SK-N-SH treated with all-trans-retinoic acid at 6 μM for 48 hours (cell line): ENCODE measurements around the gene ARHGAP9.

Source experiments
- ATAC-seq: fragments of 200-7000 bp; cut with Tn5 transposase; 3 replicates; pipeline ENCODE4 v1.9.1; 2020; ENCODE audit warnings: mild to moderate bottlenecking, moderate library complexity
- ARNTL ChIP-seq: fragments of 450-650 bp; formaldehyde crosslinking; IDR thresholded peaks from 2 replicates; pipeline ENCODE4 v1.5.0; 2020; ENCODE audit warnings: low read depth, mild to moderate bottlenecking, moderate library complexity, borderline replicate concordance
- BACH2 ChIP-seq: fragments of 250-450 bp; sonication (Bioruptor Pico); IDR thresholded peaks from 2 replicates; pipeline ENCODE4 v1.9.0; 2021; ENCODE audit warnings: mild to moderate bottlenecking, borderline replicate concordance
- CREB5 ChIP-seq: fragments of 250-450 bp; sonication (Bioruptor Pico); IDR thresholded peaks from 2 replicates; pipeline ENCODE4 v1.5.1; 2020; ENCODE audit warnings: low read depth, mild to moderate bottlenecking, moderate library complexity
- CSDC2 ChIP-seq: fragments of 250-450 bp; sonication (Bioruptor Pico); IDR thresholded peaks from 2 replicates; pipeline ENCODE4 v1.5.0; 2020; ENCODE audit warnings: mild to moderate bottlenecking, moderate library complexity
- ESRRG ChIP-seq: fragments of 250-450 bp; sonication (Bioruptor Pico); IDR thresholded peaks from 2 replicates; pipeline ENCODE4 v1.6.1; 2021; ENCODE audit warnings: mild to moderate bottlenecking
- GLIS3 ChIP-seq: fragments of 250-450 bp; sonication (Bioruptor Pico); IDR thresholded peaks from 2 replicates; pipeline ENCODE4 v1.5.0; 2020; ENCODE audit warnings: mild to moderate bottlenecking, moderate library complexity
- ISL1 ChIP-seq: fragments of 250-450 bp; sonication (Bioruptor Pico); IDR thresholded peaks from 2 replicates; pipeline ENCODE4 v2.1.2; 2022; ENCODE audit warnings: mild to moderate bottlenecking, moderate library complexity
- OSR1 ChIP-seq: fragments of 250-450 bp; sonication (Bioruptor Pico); IDR thresholded peaks from 2 replicates; pipeline ENCODE4 v1.8.0; 2022; ENCODE audit warnings: moderate library complexity, mild to moderate bottlenecking, inconsistent platforms
- PATZ1 ChIP-seq: fragments of 250-450 bp; sonication (Bioruptor Pico); IDR thresholded peaks from 2 replicates; pipeline ENCODE4 v1.8.0; 2020; ENCODE audit warnings: mild to moderate bottlenecking, moderate library complexity, borderline replicate concordance
- POU6F1 ChIP-seq: fragments of 250-450 bp; sonication (Bioruptor Pico); IDR thresholded peaks from 2 replicates; pipeline ENCODE4 v1.8.0; 2021; ENCODE audit warnings: low read depth, mild to moderate bottlenecking, moderate library complexity, borderline replicate concordance
- PPARA ChIP-seq: fragments of 250-450 bp; sonication (Bioruptor Pico); IDR thresholded peaks from 2 replicates; pipeline ENCODE4 v1.5.0; 2020; ENCODE audit warnings: mild to moderate bottlenecking, borderline replicate concordance
- RARB ChIP-seq: fragments of 250-450 bp; sonication (Bioruptor Pico); IDR thresholded peaks from 2 replicates; pipeline ENCODE4 v1.8.0; 2021; ENCODE audit warnings: mild to moderate bottlenecking, moderate library complexity
- SNAI2 ChIP-seq: fragments of 250-450 bp; sonication (Bioruptor Pico); IDR thresholded peaks from 2 replicates; pipeline ENCODE4 v1.5.0; 2020; ENCODE audit warnings: mild to moderate bottlenecking, moderate library complexity
- TCF4 ChIP-seq: fragments of 250-450 bp; sonication (Bioruptor Pico); IDR thresholded peaks from 2 replicates; pipeline ENCODE4 v1.8.0; 2021; ENCODE audit warnings: mild to moderate bottlenecking, moderate library complexity, borderline replicate concordance
- TOX ChIP-seq: fragments of 250-450 bp; sonication (Bioruptor Pico); IDR thresholded peaks from 2 replicates; pipeline ENCODE4 v1.8.0; 2021; ENCODE audit warnings: mild to moderate bottlenecking, moderate library complexity, borderline replicate concordance
- TSHZ2 ChIP-seq: fragments of 250-450 bp; sonication (Bioruptor Pico); IDR thresholded peaks from 2 replicates; pipeline ENCODE4 v1.5.0; 2020; ENCODE audit warnings: mild to moderate bottlenecking, moderate library complexity
- ZC3H10 ChIP-seq: fragments of 250-450 bp; sonication (Bioruptor Pico); IDR thresholded peaks from 2 replicates; pipeline ENCODE4 v1.5.1; 2021; ENCODE audit warnings: mild to moderate bottlenecking, moderate library complexity
- ZFP3 ChIP-seq: fragments of 250-450 bp; sonication (Bioruptor Pico); IDR thresholded peaks from 2 replicates; pipeline ENCODE4 v1.5.0; 2020; ENCODE audit warnings: mild to moderate bottlenecking, moderate library complexity
- ZFP30 ChIP-seq: fragments of 450-650 bp; formaldehyde crosslinking; IDR thresholded peaks from 2 replicates; pipeline ENCODE4 v1.5.0; 2022; ENCODE audit warnings: mild to moderate bottlenecking, moderate library complexity
- ZNF565 ChIP-seq: fragments of 450-650 bp; formaldehyde crosslinking; conservative IDR thresholded peaks from 2 replicates; pipeline ENCODE4 v1.5.0; 2020; ENCODE audit warnings: low read depth, mild to moderate bottlenecking, moderate library complexity
- ZNF8 ChIP-seq: fragments of 450-650 bp; formaldehyde crosslinking; IDR thresholded peaks from 2 replicates; pipeline ENCODE4 v1.5.0; 2020; ENCODE audit warnings: mild to moderate bottlenecking, moderate library complexity

ARHGAP9 gene

GRCh38 chr12:57526477-57527126 is 46.9 kb upstream of the ARHGAP9 start:
- TF ChIP-seq ARNTL (CRISPR knock-in tag) (no peak), CSDC2 (no peak), TOX (CRISPR knock-in tag) (no peak), SNAI2 (CRISPR knock-in tag) (no peak), POU6F1 (no peak), RARB (CRISPR knock-in tag) (no peak), CREB5 (CRISPR knock-in tag) (no peak), ZC3H10 (CRISPR knock-in tag) (no peak), ZFP30 (no peak), BACH2 (no peak), TCF4 (CRISPR knock-in tag) (no peak), OSR1 (no peak), PATZ1 (CRISPR knock-in tag) (no peak), ZNF565 (CRISPR knock-in tag) (no peak), ESRRG (no peak), ZNF8 (CRISPR knock-in tag) (no peak), PPARA (no peak), TSHZ2 (no peak), ZFP3 (CRISPR knock-in tag) (no peak), GLIS3 (no peak)
- no peak for ATAC-seq

GRCh38 chr12:57525615-57526383 is 46.1 kb upstream of the ARHGAP9 start:
- no peak for TF ChIP-seq POU6F1
- TF ChIP-seq CSDC2: no peak
- no peak for TF ChIP-seq ZC3H10 (CRISPR knock-in tag)
- no peak for TF ChIP-seq ESRRG
- TF ChIP-seq ISL1 (CRISPR knock-in tag): no peak
- TF ChIP-seq ARNTL (CRISPR knock-in tag): no peak
- no peak for ATAC-seq
